ENCODE measurements around the gene LRP1. TPM values are rescaled to one million over a fixed set of nuclear protein-coding genes. Genes with fewer than 3 reads are reported as not detected.
A peak's percentile ranks its signal among the peaks of the same experiment; 100 is the strongest.

The LRP1 gene
- total RNA-seq, 3 donors from 2014 or later (not counting 1 experiment from before 2014, with no cell fraction given): 6.7 to 13.1 (median 9.5) TPM

DNA sequence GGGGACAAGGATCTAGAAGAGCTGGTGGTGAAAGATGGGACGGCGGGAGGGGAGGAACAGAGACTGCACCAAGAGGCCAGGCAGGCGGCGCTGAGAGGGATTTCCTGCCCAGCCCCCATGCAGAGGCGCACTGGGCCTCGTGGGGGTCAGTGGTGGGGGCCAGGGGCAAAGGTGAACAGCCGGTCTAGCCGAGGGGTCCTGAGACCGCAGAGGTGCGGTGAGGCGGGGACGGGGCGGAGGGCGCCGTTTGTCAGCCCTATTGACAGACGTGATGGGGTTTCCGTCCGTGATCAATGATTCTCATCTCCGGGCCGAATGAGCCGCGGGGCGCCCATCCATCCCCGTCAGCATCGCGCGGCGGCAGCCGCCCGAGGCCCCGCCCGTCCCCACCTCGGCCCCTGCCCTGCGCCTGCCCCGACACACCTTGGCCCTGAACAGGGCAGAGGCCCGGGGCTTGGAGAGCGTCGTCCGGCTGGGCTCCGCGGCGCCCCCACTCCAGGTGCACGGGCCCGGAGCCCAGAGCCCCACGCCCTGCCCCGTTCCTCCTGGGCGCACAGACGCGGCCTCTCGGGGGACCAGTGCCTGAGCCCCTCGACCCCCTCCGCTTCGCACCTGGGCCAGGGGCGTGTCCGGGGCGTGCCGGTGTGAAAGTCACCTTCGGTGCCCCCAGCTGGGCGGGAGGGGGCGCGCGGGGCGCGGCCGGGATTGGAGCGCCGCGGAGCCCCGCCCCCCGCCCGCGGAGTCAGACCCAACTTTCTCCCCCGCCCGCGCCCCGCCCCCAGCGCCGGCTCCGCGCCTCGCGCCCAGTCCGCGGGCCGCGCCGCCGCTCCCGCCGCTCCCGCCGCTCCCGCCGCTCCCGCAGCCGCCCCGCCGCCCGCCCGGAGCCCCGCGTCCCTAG lies 88.0 kb downstream of the LRP1 start, which contains the start of gene NXPH4:
Gene NXPH4 (plus strand): TSS at position 781 of the 898 bp plus-strand sequence. CDS start 176 bp downstream, outside the sequence.
- H3K4me1 ChIP-seq (ENCODE audit: control insufficient read depth, insufficient read depth, low read length): peaks cover 57% of the 10 kb centered on the region
- H3K27ac ChIP-seq (ENCODE audit: low read length): peak within 1 kb of the TSS; percentile 10
- Mint-ChIP-seq H3K27ac (peak within 1 kb of the TSS; percentile 41 to 87), H3K36me3 (no peaks in the 10 kb centered on the region), H3K9me3 (no peaks in the 10 kb centered on the region), H3K4me1 (peaks cover 38 to 68% of the 10 kb centered on the region in 2 donors), H3K4me3 (peak within 1 kb of the TSS; percentile 69), H3K27me3 (ENCODE audit: low read depth in 2 of 2) (peaks cover 62 to 69% of the 10 kb centered on the region in 2 donors)
- intact Hi-C loops (cut with micrococcal nuclease): loop anchor here (1.0 kb wide), 1 partner anchor 9 kb away; no protein-coding TSS in a partner anchor
- no peaks in the 10 kb centered on the region for H3K36me3 ChIP-seq (ENCODE audit: control insufficient read depth, insufficient read depth, low read length)
- TF ChIP-seq CTCF (IDR thresholded peaks at IDR 0.05): no peak
- ATAC-seq (peak in 2 of 3 donors; percentile 9 to 11), DNase-seq (peak in 1 of 2 donors; percentile 70)
- H3K4me3 ChIP-seq (ENCODE audit: low read length): peak within 1 kb of the TSS; percentile 19
- H3K27me3 ChIP-seq (ENCODE audit: control insufficient read depth, insufficient read depth, low read length): peaks cover 69% of the 10 kb centered on the region
- no peaks in the 10 kb centered on the region for H3K9me3 ChIP-seq (ENCODE audit: control insufficient read depth, insufficient read depth, low read length)
- under 1% methylated on average over 102 of the region's 102 CpGs for WGBS (ENCODE audit: insufficient coverage)

DNA sequence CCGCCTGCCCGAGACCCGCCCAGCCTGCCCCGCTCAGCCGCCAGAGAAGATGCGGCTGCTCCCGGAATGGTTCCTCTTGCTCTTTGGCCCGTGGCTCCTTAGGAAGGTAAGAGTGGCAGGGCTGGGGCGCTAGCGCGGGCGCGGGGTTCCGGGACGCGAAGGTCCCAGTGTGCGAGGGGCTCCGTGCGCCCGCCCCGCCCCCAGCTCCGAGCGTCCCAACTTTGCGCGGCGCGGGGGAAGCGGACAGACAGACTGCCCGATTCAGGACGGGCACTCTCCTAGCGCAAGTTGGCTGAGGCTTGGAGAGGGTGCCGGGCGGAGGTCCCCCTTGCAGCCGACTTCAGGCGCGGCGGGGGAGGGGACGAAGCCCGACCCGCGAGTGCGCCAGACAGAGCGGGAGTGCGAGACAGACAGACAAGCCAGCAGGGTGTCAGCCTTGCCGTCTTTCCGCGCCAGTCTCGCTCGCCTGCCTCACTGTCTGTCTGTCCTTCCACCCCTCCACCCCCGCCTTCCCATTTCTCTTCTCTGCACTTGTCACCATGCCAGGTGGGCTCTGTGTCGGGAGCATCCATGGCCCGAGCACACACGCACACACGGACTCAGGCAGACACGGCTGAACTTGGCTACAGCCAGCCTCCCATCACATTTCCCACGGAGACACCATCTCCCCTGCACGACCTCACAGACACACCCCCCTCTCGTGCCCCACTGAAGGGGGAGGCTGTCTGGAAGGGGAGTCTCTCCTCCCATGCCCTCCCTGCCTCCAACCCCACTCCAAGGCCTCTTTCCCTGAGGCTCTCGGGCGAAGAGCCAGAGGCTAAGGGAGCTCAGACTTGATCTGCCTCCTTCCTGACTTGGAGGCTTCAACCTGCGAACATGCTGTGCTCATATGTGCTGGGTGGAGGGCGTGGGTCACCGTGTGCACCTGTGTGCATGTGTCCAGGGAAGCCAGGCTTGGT lies 88.9 kb downstream of the LRP1 start:
- H3K4me3 ChIP-seq (ENCODE audit: low read length): peak overlapping the region; percentile 8
- Mint-ChIP-seq H3K4me1 (peaks cover 41 to 76% of the 10 kb centered on the region in 2 donors), H3K4me3 (peak overlapping the region; percentile 69), H3K9me3 (no peaks in the 10 kb centered on the region), H3K27ac (peak overlapping the region in 1 of 2 donors; percentile 68), H3K27me3 (ENCODE audit: low read depth in 2 of 2) (peaks cover 71 to 76% of the 10 kb centered on the region in 2 donors), H3K36me3 (no peaks in the 10 kb centered on the region)
- WGBS (ENCODE audit: insufficient coverage): 3% methylated on average over 63 of the region's 63 CpGs
- H3K27me3 ChIP-seq (ENCODE audit: control insufficient read depth, insufficient read depth, low read length): peaks cover 78% of the 10 kb centered on the region
- peak; percentile 53 to 71 for DNase-seq
- no peaks in the 10 kb centered on the region for H3K9me3 ChIP-seq (ENCODE audit: control insufficient read depth, insufficient read depth, low read length)
- no peak overlapping the region for H3K27ac ChIP-seq (ENCODE audit: low read length)
- peak; percentile 52 to 71 (median 63) for ATAC-seq
- no peak for TF ChIP-seq CTCF (IDR thresholded peaks at IDR 0.05)
- intact Hi-C loops (cut with micrococcal nuclease): loop anchor here (1.0 kb wide), 1 partner anchor 8 kb away; no protein-coding TSS in a partner anchor
- H3K4me1 ChIP-seq (ENCODE audit: control insufficient read depth, insufficient read depth, low read length): peaks cover 67% of the 10 kb centered on the region
- H3K36me3 ChIP-seq (ENCODE audit: control insufficient read depth, insufficient read depth, low read length): no peaks in the 10 kb centered on the region

- Histone ChIP-seq H3K4me3 (ENCODE audit: low read length) (no peak overlapping the region), H3K4me1 (ENCODE audit: control insufficient read depth, insufficient read depth, low read length) (peaks cover 73% of the 10 kb centered on the region), H3K27me3 (ENCODE audit: control insufficient read depth, insufficient read depth, low read length) (peaks cover 78% of the 10 kb centered on the region), H3K36me3 (ENCODE audit: control insufficient read depth, insufficient read depth, low read length) (no peaks in the 10 kb centered on the region), H3K9me3 (ENCODE audit: control insufficient read depth, insufficient read depth, low read length) (no peaks in the 10 kb centered on the region), H3K27ac (ENCODE audit: low read length) (no peak overlapping the region)
- no peaks in the 10 kb centered on the region for H3K36me3 Mint-ChIP-seq
- WGBS (ENCODE audit: insufficient coverage): 79% methylated on average over 5 of the region's 5 CpGs
- H3K4me3 Mint-ChIP-seq: no peak overlapping the region
- intact Hi-C loops (cut with micrococcal nuclease): no loop called here
- peaks cover 75 to 85% of the 10 kb centered on the region in 2 donors for H3K27me3 Mint-ChIP-seq (ENCODE audit: low read depth in 2 of 2)
- no peak for TF ChIP-seq CTCF (IDR thresholded peaks at IDR 0.05)
- peaks cover 51 to 86% of the 10 kb centered on the region in 2 donors for H3K4me1 Mint-ChIP-seq
- peak overlapping the region in 1 of 2 donors; percentile 68 for H3K27ac Mint-ChIP-seq
- H3K9me3 Mint-ChIP-seq: no peaks in the 10 kb centered on the region
- ATAC-seq (no peak), DNase-seq (no peak)
Measured at GRCh38 chr12:57218030-57218853, 90.0 kb downstream of the LRP1 start.
